ENCODE measurements around the gene NUTF2.

NUTF2 gene

GRCh38 chr16:67865318-67865717 is 18.6 kb downstream of the NUTF2 start:
- no peak for DNase-seq

- DNase-seq: no peak
Measured at GRCh38 chr16:67868290-67868689, 21.6 kb downstream of the NUTF2 start.

DNA sequence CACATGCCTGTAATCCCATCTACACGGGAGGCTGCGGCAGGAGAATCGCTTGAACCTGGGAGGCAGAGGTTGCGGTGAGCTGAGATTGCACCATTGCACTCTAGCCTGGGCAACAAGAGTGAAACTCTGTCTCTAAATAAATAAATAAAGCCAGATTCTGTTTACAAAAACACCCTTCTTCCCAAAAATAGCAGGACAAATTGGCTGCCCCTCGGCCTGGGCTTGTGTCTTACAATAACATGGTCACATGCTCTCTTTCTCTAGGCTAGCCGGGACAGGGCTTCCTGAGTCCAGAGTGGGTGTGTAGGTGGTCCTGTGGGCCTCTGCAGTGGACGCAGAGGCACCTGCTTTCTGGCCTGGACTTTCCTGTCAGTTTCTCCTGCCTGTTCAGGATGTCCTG is 22.9 kb downstream of the NUTF2 start:
- DNase-seq: no peak

DNA sequence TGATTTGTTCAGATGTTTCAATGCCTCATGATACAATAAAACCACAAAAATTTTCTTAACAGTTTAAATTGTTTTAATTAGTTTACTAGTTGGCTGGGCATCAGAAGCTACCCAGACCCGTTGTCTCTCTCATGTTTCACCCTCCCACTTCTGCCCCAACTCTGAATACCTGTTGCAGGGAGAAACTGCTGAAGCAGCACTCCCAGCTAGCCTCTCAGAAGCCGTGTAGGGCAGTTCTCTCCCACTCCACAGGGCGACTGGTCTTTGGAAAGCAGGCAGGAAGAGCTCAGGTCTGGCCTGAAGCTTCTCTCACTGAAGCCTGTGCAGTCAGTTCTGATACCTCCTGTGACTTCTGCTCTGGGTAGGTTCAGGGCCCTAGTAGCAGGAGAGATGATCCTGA is 24.5 kb downstream of the NUTF2 start:
- DNase-seq: no peak

GRCh38 chr16:67872131-67872630 is 25.4 kb downstream of the NUTF2 start:
- DNase-seq: no peak

DNA sequence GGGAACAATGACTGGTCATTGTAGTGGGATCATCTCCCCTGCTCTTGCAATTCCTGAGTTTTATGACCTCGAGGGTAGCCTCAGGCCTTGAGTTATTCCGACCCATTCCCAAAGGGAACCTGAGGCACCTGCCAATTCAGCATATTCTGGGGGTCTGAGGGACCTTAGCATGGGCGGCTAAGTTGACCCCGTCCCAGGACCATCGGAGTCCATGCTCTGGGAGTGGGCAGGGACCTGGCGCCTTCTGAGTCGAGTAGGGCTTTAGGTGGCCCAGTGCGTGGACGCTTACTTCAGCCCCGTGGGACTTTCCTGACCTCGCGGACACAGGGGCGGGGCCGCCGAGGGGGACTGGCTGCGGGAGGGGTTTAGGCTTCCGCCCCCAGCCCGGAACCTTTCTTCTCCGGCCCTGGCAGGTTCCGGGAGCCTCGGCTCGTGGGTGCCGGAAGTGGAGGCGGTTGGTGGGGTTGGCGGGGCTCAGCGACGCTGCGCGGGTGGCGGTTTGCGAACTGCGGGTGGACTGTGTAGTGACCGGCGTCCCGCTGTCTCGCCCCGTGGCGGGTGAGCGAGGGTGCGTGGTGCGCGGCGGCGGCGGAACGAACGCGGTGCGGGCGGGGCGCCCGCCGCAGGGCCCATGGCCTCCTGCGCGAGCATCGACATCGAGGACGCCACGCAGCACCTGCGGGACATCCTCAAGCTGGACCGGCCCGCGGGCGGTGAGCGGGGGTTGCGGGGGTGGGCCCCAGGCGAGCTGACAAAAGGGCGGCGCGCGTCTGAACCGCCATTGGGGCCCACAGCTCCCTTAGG is 26.1 kb downstream of the NUTF2 start, which contains the start of gene EDC4:
TSS of gene EDC4 (plus strand) at position 422 of the 804 bp plus-strand sequence. CDS start at position 632, 210 bp downstream.
- DNase-seq: no peak

DNA sequence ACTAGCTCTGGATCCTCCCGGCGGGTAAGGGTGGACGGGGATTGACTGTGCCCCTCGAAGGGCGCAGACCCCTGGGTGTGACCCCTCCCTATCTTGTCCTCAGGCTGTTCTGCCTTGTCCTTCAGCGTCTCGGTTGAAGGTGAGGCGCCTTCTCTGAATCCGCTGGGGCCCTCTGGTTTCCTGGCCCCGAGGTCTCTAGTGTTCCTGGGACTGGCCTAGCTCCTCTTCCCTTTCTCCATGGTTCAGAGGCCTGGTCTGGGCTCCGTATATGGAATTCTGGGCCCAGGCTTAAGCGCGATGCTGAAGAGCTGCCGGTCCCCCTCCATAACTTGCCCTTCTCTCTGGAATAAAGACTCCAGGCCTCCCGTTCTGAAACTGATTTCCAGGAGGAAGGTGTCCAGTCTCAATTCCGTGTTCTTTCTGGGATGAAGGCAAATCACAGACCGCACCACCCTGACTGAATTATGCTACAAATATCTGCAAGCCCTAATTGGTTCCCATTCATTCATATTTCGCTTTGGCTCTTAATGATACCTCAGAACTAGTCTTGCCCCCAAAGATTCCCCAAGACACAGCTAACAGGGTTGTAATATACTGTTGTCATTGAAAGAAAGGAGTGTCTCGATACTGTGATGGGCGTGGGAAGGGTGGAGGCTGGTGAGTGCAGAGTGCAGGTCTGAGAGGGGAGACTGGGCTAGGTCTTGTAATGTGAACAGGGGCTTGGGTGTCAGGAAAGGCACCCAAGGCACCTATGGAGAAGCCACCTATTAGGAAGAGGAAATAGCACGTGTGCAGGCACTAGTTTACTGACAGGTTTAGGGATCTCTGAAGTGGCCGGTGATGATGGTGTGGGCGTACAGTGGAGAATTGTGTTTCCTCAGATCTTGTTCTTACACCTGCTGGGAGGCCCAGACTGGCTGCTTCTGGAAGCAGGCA is 27.0 kb downstream of the NUTF2 start:
- DNase-seq: no peak

DNA sequence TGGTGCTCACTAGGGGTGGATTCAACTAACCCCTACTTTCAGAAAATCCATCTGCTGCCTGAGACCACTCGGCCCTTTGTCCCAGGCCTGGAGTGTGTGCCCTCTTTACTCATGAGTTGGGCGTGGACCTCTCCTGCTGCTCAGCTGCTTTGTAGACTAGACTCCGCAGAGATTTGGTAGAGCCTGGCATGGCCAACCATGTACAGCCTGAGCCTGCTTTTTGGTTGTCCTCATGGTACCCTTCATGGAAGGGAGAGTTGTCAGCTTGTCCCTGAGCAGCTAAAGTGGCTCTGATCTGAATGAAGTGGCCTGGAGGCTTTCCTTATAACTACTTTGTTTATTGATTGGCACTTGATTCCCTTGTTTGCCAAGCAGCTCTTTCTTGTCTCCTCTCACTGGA is 27.6 kb downstream of the NUTF2 start:
- no peak for DNase-seq

DNA sequence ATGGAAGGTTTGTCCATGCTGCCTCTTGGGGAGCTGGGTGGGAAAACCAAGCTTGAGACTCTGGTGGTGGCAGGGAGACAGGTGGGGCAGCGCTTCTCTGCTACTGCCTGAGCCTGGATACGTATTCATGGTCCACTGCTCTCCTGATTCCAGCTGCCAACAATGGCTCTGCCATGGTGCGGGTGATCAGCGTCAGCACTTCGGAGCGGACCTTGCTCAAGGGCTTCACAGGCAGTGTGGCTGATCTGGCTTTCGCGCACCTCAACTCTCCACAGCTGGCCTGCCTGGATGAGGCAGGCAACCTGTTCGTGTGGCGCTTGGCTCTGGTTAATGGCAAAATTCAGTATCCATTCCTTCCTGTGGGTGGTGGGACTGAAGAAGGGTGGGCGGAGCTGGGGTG is 30.3 kb downstream of the NUTF2 start:
- DNase-seq: no peak

DNA sequence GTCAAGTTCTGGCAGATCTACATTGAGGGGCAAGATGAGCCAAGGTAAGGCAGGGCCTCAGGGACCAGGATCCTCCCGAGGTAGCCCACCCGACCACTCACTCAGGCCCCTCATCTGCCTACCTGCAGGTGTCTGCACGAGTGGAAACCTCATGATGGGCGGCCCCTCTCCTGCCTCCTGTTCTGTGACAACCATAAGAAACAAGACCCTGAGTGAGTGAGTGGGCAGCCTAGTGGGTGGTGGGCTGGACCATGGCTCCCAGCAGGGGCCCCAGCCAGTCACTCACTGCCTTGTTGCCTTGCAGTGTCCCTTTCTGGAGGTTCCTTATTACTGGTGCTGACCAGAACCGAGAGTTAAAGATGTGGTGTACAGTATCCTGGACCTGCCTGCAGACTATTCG is 31.5 kb downstream of the NUTF2 start:
- DNase-seq: no peak

- no peak for DNase-seq
Measured at GRCh38 chr16:67878846-67879245, 32.1 kb downstream of the NUTF2 start.

DNA sequence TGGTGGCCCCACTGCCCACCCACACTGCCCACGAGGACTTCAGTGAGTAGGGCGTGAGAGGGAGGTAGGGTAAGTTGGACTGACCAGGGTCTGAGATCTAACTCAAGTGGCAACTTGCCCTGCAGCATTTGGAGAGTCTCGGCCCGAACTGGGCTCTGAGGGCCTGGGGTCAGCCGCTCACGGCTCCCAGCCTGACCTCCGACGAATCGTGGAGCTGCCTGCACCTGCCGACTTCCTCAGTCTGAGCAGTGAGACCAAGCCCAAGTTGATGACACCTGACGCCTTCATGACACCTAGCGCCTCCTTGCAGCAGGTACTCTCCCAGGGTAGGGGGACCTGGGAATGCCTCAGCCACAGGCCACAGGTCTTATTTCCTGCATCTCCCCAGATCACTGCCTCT is 32.7 kb downstream of the NUTF2 start:
- DNase-seq: no peak

DNA sequence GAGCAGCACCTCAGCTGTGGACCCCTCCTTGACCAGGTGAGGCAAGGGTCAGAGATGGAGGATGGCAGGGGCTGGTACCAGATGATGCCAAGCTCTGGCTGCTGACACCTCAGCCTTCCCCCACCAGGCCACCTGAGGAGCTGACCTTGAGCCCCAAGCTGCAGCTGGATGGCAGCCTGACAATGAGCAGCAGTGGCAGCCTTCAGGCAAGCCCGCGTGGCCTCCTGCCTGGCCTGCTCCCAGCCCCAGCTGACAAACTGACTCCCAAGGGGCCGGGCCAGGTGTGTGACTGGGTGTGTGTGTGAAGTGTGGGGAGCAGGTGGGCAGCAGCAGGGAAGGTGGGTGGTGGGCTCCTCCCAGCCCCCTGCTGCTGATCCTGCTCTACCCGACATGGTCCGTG is 33.2 kb downstream of the NUTF2 start:
- DNase-seq: no peak

GRCh38 chr16:67880584-67880983 is 33.9 kb downstream of the NUTF2 start:
- DNase-seq: no peak

DNA sequence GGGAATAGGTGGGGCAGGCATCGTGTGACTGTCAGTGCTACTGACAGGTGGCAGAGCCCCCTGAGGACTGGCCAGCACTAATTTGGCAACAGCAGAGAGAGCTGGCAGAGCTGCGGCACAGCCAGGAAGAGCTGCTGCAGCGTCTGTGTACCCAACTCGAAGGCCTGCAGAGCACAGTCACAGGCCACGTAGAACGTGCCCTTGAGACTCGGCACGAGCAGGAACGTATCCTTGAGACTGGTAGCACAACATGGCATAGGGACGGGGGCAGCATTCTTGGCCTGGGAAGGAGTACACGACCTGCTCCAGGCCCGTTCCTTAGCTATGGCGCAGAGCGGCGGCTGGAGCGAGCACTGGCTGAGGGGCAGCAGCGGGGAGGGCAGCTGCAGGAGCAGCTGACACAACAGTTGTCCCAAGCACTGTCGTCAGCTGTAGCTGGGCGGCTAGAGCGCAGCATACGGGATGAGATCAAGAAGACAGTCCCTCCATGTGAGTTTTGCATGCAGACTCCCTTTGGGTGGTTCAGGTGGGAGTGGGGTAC is 35.0 kb downstream of the NUTF2 start:
- DNase-seq: no peak

DNA sequence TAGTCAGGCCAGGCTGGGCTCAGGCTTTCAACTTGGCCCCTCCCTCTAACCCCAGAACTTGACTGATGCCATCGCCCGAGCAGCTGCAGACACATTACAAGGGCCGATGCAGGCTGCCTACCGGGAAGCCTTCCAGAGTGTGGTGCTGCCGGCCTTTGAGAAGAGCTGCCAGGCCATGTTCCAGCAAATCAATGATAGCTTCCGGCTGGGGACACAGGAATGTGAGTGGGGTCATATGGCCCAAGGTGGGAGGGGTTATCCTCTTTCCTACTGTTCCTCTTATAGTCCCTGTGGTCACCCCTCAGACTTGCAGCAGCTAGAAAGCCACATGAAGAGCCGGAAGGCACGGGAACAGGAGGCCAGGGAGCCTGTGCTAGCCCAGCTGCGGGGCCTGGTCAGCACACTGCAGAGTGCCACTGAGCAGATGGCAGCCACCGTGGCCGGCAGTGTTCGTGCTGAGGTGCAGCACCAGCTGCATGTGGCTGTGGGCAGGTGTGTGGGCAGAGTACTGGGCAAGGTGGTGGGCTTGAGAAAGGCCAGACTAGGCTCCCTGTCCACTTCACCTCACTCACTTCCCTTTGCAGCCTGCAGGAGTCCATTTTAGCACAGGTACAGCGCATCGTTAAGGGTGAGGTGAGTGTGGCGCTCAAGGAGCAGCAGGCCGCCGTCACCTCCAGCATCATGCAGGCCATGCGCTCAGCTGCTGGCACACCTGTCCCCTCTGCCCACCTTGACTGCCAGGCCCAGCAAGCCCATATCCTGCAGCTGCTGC is 35.8 kb downstream of the NUTF2 start:
- DNase-seq: no peak

- no peak for DNase-seq
Measured at GRCh38 chr16:67883146-67883871, 36.6 kb downstream of the NUTF2 start.

DNA sequence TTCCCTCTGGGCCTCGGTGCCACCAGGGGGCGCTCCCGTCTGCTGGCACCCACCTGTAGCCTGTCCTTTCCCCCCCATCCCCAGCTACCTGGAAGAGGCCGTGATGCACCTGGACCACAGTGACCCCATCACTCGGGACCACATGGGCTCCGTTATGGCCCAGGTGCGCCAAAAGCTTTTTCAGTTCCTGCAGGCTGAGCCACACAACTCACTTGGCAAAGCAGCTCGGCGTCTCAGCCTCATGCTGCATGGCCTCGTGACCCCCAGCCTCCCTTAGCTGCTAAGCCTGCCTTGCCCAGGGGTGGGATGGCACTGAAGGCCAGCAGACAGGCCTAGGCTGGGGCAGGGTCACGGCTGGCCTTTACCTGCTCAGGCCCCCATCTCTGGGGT is 37.1 kb downstream of the NUTF2 start:
- DNase-seq: no peak

DNA sequence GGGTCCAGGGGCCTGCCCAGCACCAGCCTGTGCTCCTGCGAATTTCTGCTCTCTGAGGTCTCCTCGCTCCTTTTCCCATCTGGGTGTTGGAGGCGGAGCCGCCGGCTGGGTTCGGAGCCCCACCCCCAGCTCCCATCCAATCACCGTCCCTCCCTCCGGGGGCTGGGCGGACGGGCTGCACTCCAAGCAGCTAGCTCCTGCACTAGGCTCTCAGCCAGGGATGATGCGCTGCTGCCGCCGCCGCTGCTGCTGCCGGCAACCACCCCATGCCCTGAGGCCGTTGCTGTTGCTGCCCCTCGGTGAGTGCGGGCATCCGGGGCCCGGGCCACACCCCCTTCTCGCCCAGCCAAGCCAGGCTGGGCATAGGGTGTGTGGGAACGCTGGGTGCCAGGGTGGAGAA is 38.0 kb downstream of the NUTF2 start, which contains the start of gene NRN1L:
TSS of gene NRN1L (plus strand) at position 202 of the 400 bp plus-strand sequence. CDS start at position 221, 19 bp downstream.
- DNase-seq: no peak

DNA sequence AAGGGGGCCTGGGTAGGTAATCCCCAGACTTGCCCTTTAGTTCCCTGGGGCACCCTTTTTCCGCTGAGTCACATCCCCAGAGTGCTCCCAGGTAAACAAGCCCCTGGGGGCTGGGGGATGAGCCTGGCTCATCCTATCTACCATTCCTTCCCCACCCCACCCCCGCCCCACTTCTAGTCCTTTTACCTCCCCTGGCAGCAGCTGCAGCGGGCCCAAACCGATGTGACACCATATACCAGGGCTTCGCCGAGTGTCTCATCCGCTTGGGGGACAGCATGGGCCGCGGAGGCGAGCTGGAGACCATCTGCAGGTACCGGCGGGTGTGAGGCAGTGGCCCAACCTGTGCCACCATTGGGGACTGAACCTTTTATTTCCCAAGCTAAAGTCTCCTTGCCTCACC is 38.8 kb downstream of the NUTF2 start:
- DNase-seq: no peak

DNA sequence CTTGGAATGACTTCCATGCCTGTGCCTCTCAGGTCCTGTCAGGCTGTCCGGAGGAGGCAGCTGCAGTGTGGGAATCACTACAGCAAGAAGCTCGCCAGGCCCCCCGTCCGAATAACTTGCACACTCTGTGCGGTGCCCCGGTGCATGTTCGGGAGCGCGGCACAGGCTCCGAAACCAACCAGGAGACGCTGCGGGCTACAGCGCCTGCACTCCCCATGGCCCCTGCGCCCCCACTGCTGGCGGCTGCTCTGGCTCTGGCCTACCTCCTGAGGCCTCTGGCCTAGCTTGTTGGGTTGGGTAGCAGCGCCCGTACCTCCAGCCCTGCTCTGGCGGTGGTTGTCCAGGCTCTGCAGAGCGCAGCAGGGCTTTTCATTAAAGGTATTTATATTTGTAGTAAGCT is 39.2 kb downstream of the NUTF2 start:
- DNase-seq: no peak

DNA sequence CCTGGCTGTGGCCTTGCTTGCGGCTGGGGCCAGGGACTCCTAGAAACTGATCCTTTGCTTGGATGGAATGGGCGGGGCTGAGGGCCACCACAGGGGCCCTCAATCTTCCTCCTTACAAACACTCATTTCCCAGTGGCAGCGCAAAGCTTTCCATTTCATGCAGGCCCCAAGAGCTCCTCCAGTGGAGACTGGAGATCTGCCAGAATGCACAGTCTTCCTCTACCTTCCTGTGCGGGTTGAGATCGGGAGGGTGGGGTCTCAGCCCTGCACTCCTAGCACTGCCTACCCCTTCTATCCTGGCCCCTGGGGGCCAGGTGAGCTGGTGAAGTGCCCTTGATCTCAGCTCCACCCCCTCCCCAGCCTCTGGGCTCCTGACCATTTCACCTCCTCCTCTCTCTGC is 39.7 kb downstream of the NUTF2 start:
- no peak for DNase-seq
